GM18951 (cell line): Measurements from ENCODE around the gene KHNYN.
"Not testable (repeated sequence)": the region's sequence is repeated elsewhere in the genome, so short reads cannot be mapped to it uniquely, and the experiment has no call there.

Source experiments
- POLR2A ChIP-seq: IDR thresholded peaks from 4 replicates; pipeline ENCODE4 v1.6.1; 2011; ENCODE audit warnings: mild to moderate bottlenecking; ENCODE audit not compliant: insufficient read length, insufficient read depth; ENCODE audit errors: extremely low read depth
- in situ Hi-C: fragments of 300-500 bp; cut with MboI; formaldehyde crosslinking; loops from one replicate; pipeline ENCODE4 v1.12.0; 2022; ENCODE audit warnings: low sequenced_read_pairs, mixed read lengths, inconsistent platforms; ENCODE audit not compliant: unreplicated experiment

The KHNYN gene

GRCh38 chr14:24429395-24430142 lies at the start of gene KHNYN, which contains the start of gene CBLN3:
KHNYN (plus strand) TSS chr14:24429954; CDS start chr14:24430731, 777 bp downstream.
CBLN3 (minus strand) TSS chr14:24429668; CDS start chr14:24429054, 614 bp downstream.
- peak; percentile 97 for TF ChIP-seq POLR2A
- in situ Hi-C loops = loop anchor here (10.0 kb wide), 2 partner anchors 55 to 95 kb away; partner anchors contain the start of genes ADCY4 and RIPK3

- TF ChIP-seq POLR2A = no peak
- in situ Hi-C loops = no loop called here
Measured at GRCh38 chr14:24381363-24382063, 48.2 kb upstream of the KHNYN start.

GRCh38 chr14:24382064-24382371 lies 47.7 kb upstream of the KHNYN start:
- TF ChIP-seq POLR2A = no peak
- in situ Hi-C loops = no loop called here

- no peak for TF ChIP-seq POLR2A
- in situ Hi-C loops = no loop called here
Measured at GRCh38 chr14:24384169-24384568, 45.6 kb upstream of the KHNYN start.

GRCh38 chr14:24385524-24385923 lies 44.2 kb upstream of the KHNYN start:
- no peak for TF ChIP-seq POLR2A
- in situ Hi-C loops = no loop called here

GRCh38 chr14:24387009-24387345 lies 42.8 kb upstream of the KHNYN start:
- TF ChIP-seq POLR2A = no peak
- in situ Hi-C loops = no loop called here

GRCh38 chr14:24387579-24387978 lies 42.2 kb upstream of the KHNYN start:
- in situ Hi-C loops = not testable (repeated sequence)

GRCh38 chr14:24388474-24389179 lies 41.1 kb upstream of the KHNYN start:
- no peak for TF ChIP-seq POLR2A
- in situ Hi-C loops = no loop called here

- in situ Hi-C loops = no loop called here
- no peak for TF ChIP-seq POLR2A
Measured at GRCh38 chr14:24389226-24389848, 40.4 kb upstream of the KHNYN start.

- TF ChIP-seq POLR2A = no peak
- in situ Hi-C loops = no loop called here
Measured at GRCh38 chr14:24390701-24391468, 38.9 kb upstream of the KHNYN start.

GRCh38 chr14:24392325-24393091 lies 37.2 kb upstream of the KHNYN start:
- TF ChIP-seq POLR2A = no peak
- in situ Hi-C loops = no loop called here

GRCh38 chr14:24394275-24394674 lies 35.5 kb upstream of the KHNYN start:
- no peak for TF ChIP-seq POLR2A
- in situ Hi-C loops = no loop called here
